OCI-LY3 (cell line): ENCODE results near the gene CACNG1.

Experiments used
- EZH2phosphoT487 ChIP-seq: fragments of 200-600 bp; shearing (Covaris generic); IDR thresholded peaks from 2 replicates; pipeline ENCODE4 v1.6.1; 2018; ENCODE audit warnings: antibody characterized with exemption, mixed run types, low read depth
- TF ChIP-seq, protein P1 (sequence below): fragments of 200-600, 300-600 bp; sonication (generic); IDR thresholded peaks from 2 replicates; pipeline ENCODE4 v1.5.1; 2014; ENCODE audit warnings: antibody characterized with exemption, low read length, low read depth

DNA sequence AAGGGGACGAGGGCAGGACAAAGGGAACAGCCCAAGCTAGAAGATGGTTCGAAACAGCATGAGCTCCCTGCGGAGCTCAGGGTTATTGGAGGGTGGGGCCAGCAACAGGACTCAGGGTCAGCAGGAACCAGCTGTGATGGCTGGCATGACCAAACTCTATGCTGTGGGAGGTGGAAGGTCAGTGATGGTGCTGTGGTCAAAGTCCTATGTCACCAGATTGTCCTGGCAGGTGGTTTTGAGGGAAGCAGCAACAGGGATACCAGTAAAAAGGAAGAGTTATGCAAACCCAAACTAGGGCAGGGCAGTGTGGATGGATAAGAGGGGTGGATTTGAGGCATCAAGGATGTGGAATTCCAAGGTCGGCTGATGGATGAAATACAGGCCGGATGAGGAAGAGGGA, 47.4 kb upstream of the CACNG1 start:
- TF ChIP-seq, protein P1, sequence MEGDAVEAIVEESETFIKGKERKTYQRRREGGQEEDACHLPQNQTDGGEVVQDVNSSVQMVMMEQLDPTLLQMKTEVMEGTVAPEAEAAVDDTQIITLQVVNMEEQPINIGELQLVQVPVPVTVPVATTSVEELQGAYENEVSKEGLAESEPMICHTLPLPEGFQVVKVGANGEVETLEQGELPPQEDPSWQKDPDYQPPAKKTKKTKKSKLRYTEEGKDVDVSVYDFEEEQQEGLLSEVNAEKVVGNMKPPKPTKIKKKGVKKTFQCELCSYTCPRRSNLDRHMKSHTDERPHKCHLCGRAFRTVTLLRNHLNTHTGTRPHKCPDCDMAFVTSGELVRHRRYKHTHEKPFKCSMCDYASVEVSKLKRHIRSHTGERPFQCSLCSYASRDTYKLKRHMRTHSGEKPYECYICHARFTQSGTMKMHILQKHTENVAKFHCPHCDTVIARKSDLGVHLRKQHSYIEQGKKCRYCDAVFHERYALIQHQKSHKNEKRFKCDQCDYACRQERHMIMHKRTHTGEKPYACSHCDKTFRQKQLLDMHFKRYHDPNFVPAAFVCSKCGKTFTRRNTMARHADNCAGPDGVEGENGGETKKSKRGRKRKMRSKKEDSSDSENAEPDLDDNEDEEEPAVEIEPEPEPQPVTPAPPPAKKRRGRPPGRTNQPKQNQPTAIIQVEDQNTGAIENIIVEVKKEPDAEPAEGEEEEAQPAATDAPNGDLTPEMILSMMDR, result no peak
- TF ChIP-seq EZH2phosphoT487, result no peak
